HG03060 (cell line): Measurements from ENCODE around the gene DLL1.
"Not testable (repeated sequence)": the region's sequence is repeated elsewhere in the genome, so short reads cannot be mapped to it uniquely, and the experiment has no call there.

Experiments used
- ATAC-seq: cut with Tn5 transposase; IDR thresholded peaks from one replicate; pipeline ENCODE4 v1.9.1; 2021; ENCODE audit warnings: low read depth, moderate number of reproducible peaks; ENCODE audit not compliant: unreplicated experiment

Gene DLL1

GRCh38 chr6:170269151-170269845 lies 21.6 kb downstream of the DLL1 start:
- ATAC-seq, result no peak

DNA sequence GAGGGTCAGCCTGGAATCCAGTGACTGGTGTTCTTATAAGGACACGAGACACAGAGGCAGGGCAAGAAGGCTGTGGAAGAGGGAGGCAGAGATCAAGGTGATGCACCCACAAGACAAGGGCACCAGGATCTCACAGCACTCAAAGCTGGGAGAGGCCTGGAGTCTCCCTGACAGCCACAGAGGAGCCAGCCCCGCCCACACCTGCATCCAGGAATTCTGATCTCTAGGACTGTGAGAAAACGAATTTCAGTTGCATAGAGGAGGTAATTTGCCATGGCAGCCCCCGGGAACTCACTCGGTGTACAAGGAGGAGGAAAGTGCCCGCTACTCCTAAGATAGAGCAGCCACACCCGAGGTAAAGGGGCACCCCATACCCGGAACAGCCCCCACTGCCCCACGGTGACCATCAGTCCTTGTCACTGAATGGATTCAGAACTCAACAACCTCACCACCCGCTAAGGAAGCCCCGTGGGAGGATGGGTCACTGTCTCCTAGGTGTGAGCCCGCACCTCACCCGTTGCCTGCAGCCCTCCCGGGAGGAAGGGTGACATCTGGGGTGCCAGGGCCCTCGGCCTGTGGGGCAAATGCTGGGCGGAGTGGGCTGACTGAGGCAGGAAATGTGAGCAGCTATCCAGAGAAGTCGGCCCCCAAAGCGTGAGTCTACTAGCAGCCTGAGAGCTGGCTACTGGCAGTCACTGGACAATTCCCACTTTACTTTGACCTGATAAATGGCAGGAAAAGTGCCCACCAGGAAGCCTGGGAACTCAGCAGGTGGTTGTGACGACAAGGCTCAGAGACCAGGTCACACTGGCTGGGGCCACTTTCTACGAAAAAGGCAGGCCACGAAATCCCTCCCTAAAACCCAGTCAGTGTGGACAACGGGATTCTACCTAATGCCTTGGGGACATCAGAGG lies 22.4 kb downstream of the DLL1 start:
- ATAC-seq, result no peak

GRCh38 chr6:170267688-170268087 lies 23.2 kb downstream of the DLL1 start:
- ATAC-seq, result no peak

- ATAC-seq, result no peak
Measured at GRCh38 chr6:170266061-170266825, 24.6 kb downstream of the DLL1 start.

- no peak for ATAC-seq
Measured at GRCh38 chr6:170265655-170266054, 25.2 kb downstream of the DLL1 start.

GRCh38 chr6:170264644-170265043 lies 26.2 kb downstream of the DLL1 start:
- ATAC-seq, result not testable (repeated sequence)

DNA sequence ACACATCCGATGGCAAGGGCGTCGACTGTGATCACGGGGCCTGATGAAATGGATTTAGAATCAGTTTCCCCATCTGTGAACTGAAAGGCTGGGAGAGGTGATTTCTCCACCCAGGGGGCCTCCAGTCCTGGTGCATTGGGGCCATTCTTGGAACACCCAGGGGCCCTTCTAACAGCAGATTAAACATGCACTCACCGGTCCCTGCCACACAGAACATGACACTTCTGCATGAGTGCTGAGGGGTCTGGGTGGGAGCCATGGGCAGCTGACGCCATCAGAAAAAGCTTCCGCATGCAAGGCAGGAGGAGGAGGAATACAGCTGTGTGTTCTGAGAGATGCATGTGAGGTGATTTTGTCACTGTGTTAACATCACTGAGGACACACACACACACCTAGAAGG lies 26.8 kb downstream of the DLL1 start:
- no peak for ATAC-seq

DNA sequence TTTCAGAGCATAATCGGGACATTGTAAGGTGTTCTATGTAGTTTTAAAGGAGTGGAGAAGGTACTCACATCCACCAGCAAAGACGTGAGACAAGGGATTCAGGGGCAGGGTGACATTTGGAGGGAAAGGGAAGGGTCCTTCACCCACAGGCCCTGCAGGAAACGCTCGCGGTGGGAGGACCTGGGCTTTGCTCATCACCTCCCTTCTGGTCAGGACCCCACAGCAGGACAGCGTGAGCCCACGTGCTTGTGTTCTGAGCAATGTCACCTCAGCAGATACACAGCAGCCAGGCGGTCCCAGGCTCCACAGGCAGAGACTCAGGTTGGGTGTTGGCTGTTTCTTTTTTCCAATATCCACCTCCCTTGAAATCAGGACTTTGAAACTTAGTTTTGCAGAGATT lies 27.5 kb downstream of the DLL1 start:
- ATAC-seq, result no peak

DNA sequence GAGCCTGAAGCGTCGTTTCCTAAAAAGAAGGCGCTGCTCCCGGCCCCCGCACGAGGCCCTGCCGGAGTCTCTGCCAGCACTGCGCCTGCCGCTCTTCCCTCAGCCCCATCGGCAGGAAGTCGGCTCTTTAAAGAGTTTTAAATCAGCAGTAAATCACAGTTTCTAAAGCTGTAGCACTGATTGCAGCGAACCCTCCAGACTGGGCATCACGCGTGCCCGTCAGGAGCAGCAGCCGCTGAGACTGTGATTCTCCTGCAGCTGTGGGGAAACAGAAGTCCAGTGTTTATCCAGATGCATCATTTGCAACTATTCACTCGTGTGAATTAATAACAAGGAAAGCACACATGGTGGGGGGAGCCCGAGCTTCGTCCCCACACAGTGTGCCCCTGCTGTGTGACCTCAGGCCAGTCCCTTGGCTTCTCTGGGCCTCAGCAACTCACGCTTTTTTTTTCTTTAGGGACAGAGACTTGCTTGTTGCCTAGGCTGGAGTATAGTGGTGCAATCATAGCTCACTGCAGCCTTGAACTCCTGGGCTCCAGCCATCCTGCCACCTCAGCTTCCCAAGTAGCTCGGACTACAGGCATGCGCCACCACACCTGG lies 28.3 kb downstream of the DLL1 start:
- ATAC-seq, result no peak

DNA sequence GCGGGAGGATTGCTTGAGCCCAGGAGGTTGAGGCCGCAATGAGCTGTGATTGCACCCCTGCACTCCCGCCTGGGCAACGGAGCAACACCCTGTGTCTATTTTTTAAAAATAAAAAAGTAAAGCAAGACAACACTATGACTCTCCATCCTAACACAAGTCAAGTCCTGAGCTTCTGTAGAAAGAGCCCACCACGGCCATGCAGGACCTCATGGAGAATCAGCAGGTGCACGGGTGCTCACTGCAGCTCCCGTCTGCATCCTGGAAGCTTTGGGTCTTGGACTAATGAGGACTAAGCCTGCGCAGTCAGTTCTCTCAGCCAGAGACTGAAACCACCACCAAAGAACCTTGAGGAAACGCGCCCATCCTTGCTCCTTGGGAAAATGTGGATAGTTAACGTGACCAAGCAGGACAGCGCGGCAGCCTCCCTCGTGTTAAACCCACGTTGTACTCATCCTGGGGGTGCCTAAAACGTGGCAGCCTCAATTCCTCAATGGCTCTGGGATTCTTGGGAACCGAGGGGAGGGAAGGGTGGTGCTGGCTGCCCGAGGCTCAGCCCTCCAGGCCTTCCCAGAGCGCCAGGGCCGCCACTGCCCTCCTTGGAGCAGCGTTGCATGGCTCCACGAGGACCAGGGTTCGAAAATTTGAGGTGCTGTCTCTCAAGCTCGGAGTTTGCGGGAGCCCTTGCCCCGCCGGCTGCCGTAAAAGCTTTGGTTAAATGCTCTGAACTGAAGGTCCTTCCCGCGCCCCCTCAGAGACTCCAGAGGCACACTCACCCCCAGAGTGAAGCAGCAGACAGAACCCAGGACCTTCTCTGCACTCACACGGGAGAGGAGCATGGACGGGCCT lies 29.0 kb downstream of the DLL1 start:
- no peak for ATAC-seq

GRCh38 chr6:170260686-170261085 lies 30.2 kb downstream of the DLL1 start:
- ATAC-seq, result no peak

DNA sequence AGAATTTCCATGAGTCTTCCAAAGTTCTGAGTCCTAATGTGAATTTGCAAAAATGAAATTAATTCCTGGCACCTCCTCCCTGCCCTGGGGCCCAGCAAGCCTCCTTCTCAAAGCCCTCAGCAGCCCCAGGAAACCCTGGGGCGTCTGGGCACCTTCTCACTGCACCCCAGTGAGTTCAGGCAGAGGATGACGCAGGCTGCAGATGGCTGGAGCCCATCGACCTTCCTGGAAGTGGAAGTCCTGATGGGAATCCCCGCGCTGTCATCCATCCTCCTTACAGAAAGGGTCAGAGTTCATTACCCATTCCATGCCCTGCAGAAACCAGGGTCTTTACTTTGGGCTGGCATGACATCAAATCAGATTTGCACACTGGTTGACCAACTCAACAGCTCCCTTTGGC lies 31.6 kb downstream of the DLL1 start:
- ATAC-seq, result no peak

DNA sequence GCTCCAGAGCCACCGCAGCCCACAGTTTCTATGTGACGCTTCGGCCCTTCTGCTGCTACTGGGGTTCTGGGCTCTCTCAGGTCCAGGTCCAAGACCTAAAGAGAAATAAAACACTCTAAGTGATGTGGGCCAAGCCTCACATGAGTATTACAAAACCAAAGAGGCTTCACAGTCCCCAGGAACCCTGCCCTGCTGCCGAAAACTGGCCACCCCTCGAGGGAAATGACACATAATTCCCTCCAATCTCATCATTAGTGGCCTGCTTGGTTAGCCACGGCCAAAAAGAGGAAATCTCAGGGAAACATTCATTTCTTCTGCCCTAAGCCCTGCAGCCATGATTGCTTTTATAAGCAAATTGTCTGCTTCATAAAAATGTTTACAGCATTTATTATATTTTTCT lies 32.5 kb downstream of the DLL1 start:
- ATAC-seq, result no peak

GRCh38 chr6:170257376-170257775 lies 33.5 kb downstream of the DLL1 start:
- no peak for ATAC-seq

DNA sequence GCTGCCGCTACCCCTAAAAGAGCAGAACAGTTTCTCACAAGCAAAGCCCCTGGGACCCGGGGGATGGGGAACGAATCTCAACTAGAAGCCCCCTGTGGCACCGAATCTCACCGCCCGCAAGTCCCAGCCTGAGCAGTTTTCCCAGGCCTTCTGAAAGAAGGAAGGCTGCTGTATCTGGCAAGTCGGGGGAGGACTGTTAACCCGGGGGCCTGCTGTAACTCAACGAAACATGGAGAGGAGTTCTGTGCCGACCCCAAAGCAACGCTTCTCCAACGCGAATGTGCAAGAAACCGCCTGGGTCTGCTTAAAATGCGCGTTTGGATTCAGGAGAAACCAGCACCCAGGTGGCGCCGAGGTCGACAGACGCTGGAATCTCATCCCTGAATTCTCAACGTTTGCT lies 34.2 kb downstream of the DLL1 start:
- ATAC-seq, result no peak

- ATAC-seq, result no peak
Measured at GRCh38 chr6:170255426-170256125, 35.3 kb downstream of the DLL1 start.

DNA sequence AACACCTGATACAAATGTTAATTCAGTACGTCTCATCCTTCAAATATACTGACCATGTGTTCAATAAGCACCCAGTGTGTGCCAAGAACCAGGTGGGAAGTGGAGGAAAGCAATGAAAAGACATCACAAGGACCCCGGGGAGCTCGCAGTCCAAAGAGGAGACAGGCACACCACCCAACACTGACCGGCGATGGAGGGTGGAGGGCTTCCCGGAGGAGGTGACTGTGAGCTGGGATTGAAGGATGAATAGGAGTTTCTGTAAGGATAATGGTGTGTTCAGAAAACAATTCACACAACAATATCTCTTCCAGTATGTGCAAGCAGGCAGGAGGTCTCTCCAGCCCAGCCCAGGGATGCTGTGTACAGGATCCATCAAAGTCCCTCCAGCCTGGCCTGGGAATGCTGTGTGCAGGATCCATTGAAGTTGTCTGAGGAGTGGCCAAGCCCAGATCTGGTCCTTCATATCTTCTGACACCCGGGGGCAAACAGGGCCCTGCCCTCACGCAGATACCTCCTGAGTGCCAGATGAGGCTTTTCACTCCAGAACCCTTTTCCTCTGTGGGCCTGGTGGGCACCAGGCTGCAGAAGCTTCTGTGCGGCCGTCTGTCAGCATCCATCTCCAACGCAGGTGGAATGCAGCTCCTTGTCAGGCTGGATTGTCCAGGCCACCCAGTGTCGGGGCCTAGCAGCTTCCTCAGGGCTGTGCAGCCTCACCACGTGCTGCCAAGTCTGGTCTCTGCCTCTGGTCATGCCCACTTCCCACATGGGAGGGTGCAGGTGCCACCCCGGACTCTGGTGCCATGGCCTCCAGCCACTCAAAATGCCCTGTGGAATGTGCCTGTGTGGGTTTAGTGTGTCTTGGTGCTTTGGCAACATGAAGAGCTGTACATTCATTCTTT lies 36.3 kb downstream of the DLL1 start:
- no peak for ATAC-seq

- ATAC-seq, result no peak
Measured at GRCh38 chr6:170253910-170254269, 37.0 kb downstream of the DLL1 start.
